ENCODE measurements around the gene OSBPL5. TPM values are rescaled to one million over a fixed set of nuclear protein-coding genes. Genes with fewer than 3 reads are reported as not detected.

Gene OSBPL5
- total RNA-seq, 1 experiment from 2014 or later: 6.4 TPM

- Histone ChIP-seq H3K36me3 (ENCODE audit: low read depth) (no peaks in the 10 kb centered on the region), H2AFZ (no peak overlapping the region), H3K4me2 (no peak overlapping the region), H4K20me1 (ENCODE audit: insufficient read depth) (no peaks in the 10 kb centered on the region), H3K9me2 (ENCODE audit: insufficient read depth) (no peaks in the 10 kb centered on the region), H3K79me2 (ENCODE audit: low read depth) (no peaks in the 10 kb centered on the region), H3K9me3 (ENCODE audit: insufficient read depth, low read depth) (no peaks in the 10 kb centered on the region), H3K27me3 (ENCODE audit: insufficient read depth, low read depth) (no peaks in the 10 kb centered on the region), H3K4me3 (no peak overlapping the region), H3K27ac (no peak overlapping the region), H3F3A (ENCODE audit: insufficient read depth, low read depth) (peaks cover 7% of the 10 kb centered on the region; the same call in 1 of the 2 replicates), H3K4me1 (replicated peaks; ENCODE audit: insufficient read depth) (peaks cover 18% of the 10 kb centered on the region)
- DNase-seq: no peak
- BruUV-seq (replicated peaks): no TSS peak
- ChIA-PET CTCF (no interaction called here), POLR2A (ENCODE audit: unreplicated experiment) (no interaction called here)
- intact Hi-C loops (cut with micrococcal nuclease; ENCODE audit: unreplicated experiment): loop anchor here (5.0 kb wide), 2 partner anchors 35 to 125 kb away; partner anchors contain the start of genes CARS1 and MRGPRG
- TF ChIP-seq CTCF (conservative IDR thresholded peaks at IDR 0.05) (no peak), EZH2 (IDR thresholded peaks at IDR 0.05; ENCODE audit: low read depth) (no peak)
These were observed 72.4 kb downstream of the OSBPL5 start for GRCh38 chr11:3092603-3093141.

- BruUV-seq (replicated peaks): no TSS peak
- H3K27ac ChIP-seq: no peak overlapping the region
- H3K4me3 ChIP-seq: no peak overlapping the region
- no peak overlapping the region for H2AFZ ChIP-seq
- no peak for TF ChIP-seq EZH2 (IDR thresholded peaks at IDR 0.05; ENCODE audit: low read depth)
- TF ChIP-seq CTCF (conservative IDR thresholded peaks at IDR 0.05): peak; percentile 94
- peaks cover 18% of the 10 kb centered on the region for H3K4me1 ChIP-seq (replicated peaks; ENCODE audit: insufficient read depth)
- ChIA-PET CTCF (interaction anchor here (0.5 to 1.4 kb wide), 6 partner anchors 33 to 102 kb away, joined by 3 to 7 read pairs (median 4); no protein-coding TSS in a partner anchor), POLR2A (ENCODE audit: unreplicated experiment) (no interaction called here)
- no peaks in the 10 kb centered on the region for H3K27me3 ChIP-seq (ENCODE audit: insufficient read depth, low read depth)
- H4K20me1 ChIP-seq (ENCODE audit: insufficient read depth): no peaks in the 10 kb centered on the region
- peak; percentile 66 to 72 for DNase-seq
- intact Hi-C loops (cut with micrococcal nuclease; ENCODE audit: unreplicated experiment): loop anchor here (1.0 to 5.0 kb wide), 3 partner anchors 35 to 125 kb away; partner anchors contain the start of genes CARS1 and MRGPRG
- H3K9me3 ChIP-seq (ENCODE audit: insufficient read depth, low read depth): no peaks in the 10 kb centered on the region
- no peak overlapping the region for H3K4me2 ChIP-seq
- H3F3A ChIP-seq (ENCODE audit: insufficient read depth, low read depth): peaks cover 7% of the 10 kb centered on the region; the same call in 1 of the 2 replicates
- H3K79me2 ChIP-seq (ENCODE audit: low read depth): no peaks in the 10 kb centered on the region
- H3K36me3 ChIP-seq (ENCODE audit: low read depth): no peaks in the 10 kb centered on the region
- no peaks in the 10 kb centered on the region for H3K9me2 ChIP-seq (ENCODE audit: insufficient read depth)
These were observed 73.1 kb downstream of the OSBPL5 start for GRCh38 chr11:3091846-3092602.

DNA sequence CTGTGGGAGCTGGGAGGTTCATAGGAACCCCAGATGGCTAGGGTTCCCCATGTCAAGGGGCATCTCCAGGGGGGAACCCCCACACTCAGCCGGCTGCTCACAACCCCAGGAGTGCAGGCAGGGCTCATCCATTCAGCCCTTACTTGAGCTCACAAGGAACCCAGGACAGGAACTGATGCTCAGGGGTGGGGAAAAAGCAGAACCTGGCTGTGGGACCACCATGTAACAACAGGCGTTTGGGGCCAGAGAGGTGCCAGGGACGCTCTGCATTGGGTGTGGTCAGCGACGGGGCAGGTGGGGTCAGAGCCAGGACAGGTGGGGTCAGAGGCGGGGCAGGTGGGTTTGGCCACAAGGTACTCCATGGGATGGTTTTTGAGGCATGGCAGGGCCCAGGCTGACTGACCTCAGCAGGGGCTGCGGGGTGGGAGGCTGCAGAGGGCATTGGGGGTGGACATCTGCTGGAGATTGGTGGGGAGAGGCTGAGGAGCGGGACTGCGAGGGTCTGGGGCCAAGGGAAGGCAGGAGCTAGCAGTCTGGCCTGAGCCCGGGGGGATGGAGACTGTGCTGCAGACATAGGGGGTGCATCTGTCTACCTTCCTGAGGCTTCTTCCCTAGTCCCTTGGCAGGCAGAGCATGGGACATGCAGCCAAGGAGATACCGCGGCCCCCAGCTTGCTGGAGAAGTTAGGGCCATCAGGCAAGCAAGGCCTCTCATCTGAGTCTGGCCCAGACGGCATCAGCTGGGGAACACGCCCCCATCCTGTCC lies 73.8 kb downstream of the OSBPL5 start:
- H3K4me3 ChIP-seq: no peak overlapping the region
- POLR2A ChIA-PET (ENCODE audit: unreplicated experiment): interaction anchor here (0.6 kb wide), 1 partner anchor 42 kb away, joined by 4 read pairs; no protein-coding TSS in a partner anchor
- CTCF ChIA-PET: interaction anchor here (0.5 to 1.4 kb wide), 8 partner anchors 32 to 305 kb away, joined by 3 to 7 read pairs (median 4); no protein-coding TSS in a partner anchor
- H3F3A ChIP-seq (ENCODE audit: insufficient read depth, low read depth): peaks cover 7% of the 10 kb centered on the region; the same call in 1 of the 2 replicates
- no peak for DNase-seq
- TF ChIP-seq EZH2 (IDR thresholded peaks at IDR 0.05; ENCODE audit: low read depth) (no peak), CTCF (conservative IDR thresholded peaks at IDR 0.05) (no peak)
- intact Hi-C loops (cut with micrococcal nuclease; ENCODE audit: unreplicated experiment): loop anchor here (1.0 to 5.0 kb wide), 3 partner anchors 34 to 126 kb away; partner anchors contain the start of genes CARS1 and MRGPRG
- H3K9me3 ChIP-seq (ENCODE audit: insufficient read depth, low read depth): no peaks in the 10 kb centered on the region
- no peaks in the 10 kb centered on the region for H3K9me2 ChIP-seq (ENCODE audit: insufficient read depth)
- no peak overlapping the region for H3K4me2 ChIP-seq
- no TSS peak for BruUV-seq (replicated peaks)
- H4K20me1 ChIP-seq (ENCODE audit: insufficient read depth): no peaks in the 10 kb centered on the region
- no peaks in the 10 kb centered on the region for H3K79me2 ChIP-seq (ENCODE audit: low read depth)
- H2AFZ ChIP-seq: no peak overlapping the region
- H3K27ac ChIP-seq: no peak overlapping the region
- H3K4me1 ChIP-seq (replicated peaks; ENCODE audit: insufficient read depth): peaks cover 17% of the 10 kb centered on the region
- no peaks in the 10 kb centered on the region for H3K36me3 ChIP-seq (ENCODE audit: low read depth)
- no peaks in the 10 kb centered on the region for H3K27me3 ChIP-seq (ENCODE audit: insufficient read depth, low read depth)
